Measurements from ENCODE around the gene ATP8A2.

ATP8A2 gene

GRCh38 chr13:26010487-26011207 lies 638.9 kb downstream of the ATP8A2 start:
- TF ChIP-seq CTCF (IDR thresholded peaks at IDR 0.05; ENCODE audit: low read length, missing control alignments): no peak
- no peak for DNase-seq (ENCODE audit: low read depth)
- H3K4me3 ChIP-seq (replicated peaks; ENCODE audit: low read depth, low read length): no peak overlapping the region

- TF ChIP-seq CTCF (IDR thresholded peaks at IDR 0.05; ENCODE audit: low read length, missing control alignments): no peak
- H3K4me3 ChIP-seq (replicated peaks; ENCODE audit: low read depth, low read length): no peak overlapping the region
- DNase-seq (ENCODE audit: low read depth): no peak
Observed at GRCh38 chr13:26011208-26011573, 639.4 kb downstream of the ATP8A2 start.

GRCh38 chr13:26011996-26012821 lies 640.4 kb downstream of the ATP8A2 start:
- H3K4me3 ChIP-seq (replicated peaks; ENCODE audit: low read depth, low read length): peak overlapping the region; percentile 30
- peak; percentile 6 for DNase-seq (ENCODE audit: low read depth)

GRCh38 chr13:26012995-26013394 lies 641.2 kb downstream of the ATP8A2 start:
- DNase-seq (ENCODE audit: low read depth): no peak
- H3K4me3 ChIP-seq (replicated peaks; ENCODE audit: low read depth, low read length): no peak overlapping the region
- TF ChIP-seq CTCF (IDR thresholded peaks at IDR 0.05; ENCODE audit: low read length, missing control alignments): no peak

More at GRCh38 chr13:26011996-26012821, 640.4 kb downstream of the ATP8A2 start:
- no peak for TF ChIP-seq CTCF (IDR thresholded peaks at IDR 0.05; ENCODE audit: low read length, missing control alignments)

GRCh38 chr13:26015271-26016125 lies 643.7 kb downstream of the ATP8A2 start:
- H3K4me3 ChIP-seq (replicated peaks; ENCODE audit: low read depth, low read length): no peak overlapping the region
- DNase-seq (ENCODE audit: low read depth): no peak
- TF ChIP-seq CTCF (IDR thresholded peaks at IDR 0.05; ENCODE audit: low read length, missing control alignments): no peak

- H3K4me3 ChIP-seq (replicated peaks; ENCODE audit: low read depth, low read length): no peak overlapping the region
- no peak for TF ChIP-seq CTCF (IDR thresholded peaks at IDR 0.05; ENCODE audit: low read length, missing control alignments)
- no peak for DNase-seq (ENCODE audit: low read depth)
Observed at GRCh38 chr13:26016189-26016588, 644.4 kb downstream of the ATP8A2 start.
